ENCODE data around the gene TMEM135. TPM values are rescaled to one million over a fixed set of nuclear protein-coding genes. Genes with fewer than 3 reads are reported as not detected.
"Not testable (repeated sequence)": the region's sequence is repeated elsewhere in the genome, so short reads cannot be mapped to it uniquely, and the experiment has no call there.

The TMEM135 gene
- polyA plus RNA-seq, 1 of the 3 experiments (the other 2 are of a cell fraction): 3.0 TPM

DNA sequence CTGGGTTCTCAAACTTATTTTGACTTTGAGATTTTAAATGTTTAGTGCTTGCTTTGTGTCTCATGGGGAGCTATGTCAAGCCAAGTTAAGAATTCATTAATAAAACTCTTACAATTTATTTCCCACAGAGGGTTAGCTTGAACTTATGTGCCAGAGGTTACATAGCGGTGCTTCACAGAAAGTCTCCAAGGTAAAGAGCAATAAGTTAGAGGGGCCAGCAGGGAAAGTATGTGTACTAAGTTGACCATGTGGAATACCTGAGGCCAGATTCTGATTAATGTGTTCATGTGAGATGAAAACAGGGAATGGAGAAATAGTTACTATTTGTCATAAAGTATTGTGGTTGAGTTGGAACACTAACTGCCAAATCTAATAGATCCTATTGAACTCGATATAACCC is 149.3 kb downstream of the TMEM135 start:
- WGBS (ENCODE audit: low lambda C conversion rate): 86% methylated on average over 2 of the region's 2 CpGs
- H3K4me1 ChIP-seq (ENCODE audit: control insufficient read depth in 1 of 2, insufficient read depth in 2 of 2, low read depth in 1 of 2, low read length in 1 of 2): peaks cover 0 to 7% of the 10 kb centered on the region in 2 experiments; a peak in 2 of 4 replicates
- no peaks in the 10 kb centered on the region for H3K79me2 ChIP-seq (ENCODE audit: insufficient read depth)
- no peaks in the 10 kb centered on the region for H3K9me2 ChIP-seq
- ChIA-PET CTCF (interaction anchor here (1.8 kb wide), 1 partner anchor 13 kb away, joined by 7 read pairs; no protein-coding TSS in a partner anchor), POLR2A (no interaction called here)
- H3K27ac ChIP-seq (ENCODE audit: low read depth in 2 of 2, low read length in 1 of 2): no peak overlapping the region
- no peaks in the 10 kb centered on the region for H3K9me3 ChIP-seq
- H2AFZ ChIP-seq (ENCODE audit: low read depth): no peak overlapping the region
- no peaks in the 10 kb centered on the region for H3K27me3 ChIP-seq (ENCODE audit: insufficient read depth)
- DNase-seq: no peak
- TF ChIP-seq SMC3 (IDR thresholded peaks at IDR 0.05; ENCODE audit: low read depth, low read length) (no peak), EP300 (IDR thresholded peaks at IDR 0.05; ENCODE audit: borderline replicate concordance in 1 of 2, low read depth in 1 of 2, low read length in 1 of 2) (no peak), MEF2A (IDR thresholded peaks at IDR 0.05; ENCODE audit: borderline replicate concordance, low read depth) (no peak), POLR2AphosphoS5 (IDR thresholded peaks at IDR 0.05; ENCODE audit: low read depth, low read length) (no peak), TAF1 (IDR thresholded peaks at IDR 0.05; ENCODE audit: borderline replicate concordance, low read depth, low read length) (no peak), RFX5 (IDR thresholded peaks at IDR 0.05; ENCODE audit: low read length) (no peak), GABPA (IDR thresholded peaks at IDR 0.05; ENCODE audit: low read depth) (no peak), NRF1 (IDR thresholded peaks at IDR 0.05; ENCODE audit: low read depth, low read length) (no peak), ELF1 (IDR thresholded peaks at IDR 0.05) (no peak)
- TF ChIP-seq, protein P1, sequence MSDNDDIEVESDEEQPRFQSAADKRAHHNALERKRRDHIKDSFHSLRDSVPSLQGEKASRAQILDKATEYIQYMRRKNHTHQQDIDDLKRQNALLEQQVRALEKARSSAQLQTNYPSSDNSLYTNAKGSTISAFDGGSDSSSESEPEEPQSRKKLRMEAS (IDR thresholded peaks at IDR 0.05; ENCODE audit: low read depth): no peak
- TF ChIP-seq, protein P2, sequence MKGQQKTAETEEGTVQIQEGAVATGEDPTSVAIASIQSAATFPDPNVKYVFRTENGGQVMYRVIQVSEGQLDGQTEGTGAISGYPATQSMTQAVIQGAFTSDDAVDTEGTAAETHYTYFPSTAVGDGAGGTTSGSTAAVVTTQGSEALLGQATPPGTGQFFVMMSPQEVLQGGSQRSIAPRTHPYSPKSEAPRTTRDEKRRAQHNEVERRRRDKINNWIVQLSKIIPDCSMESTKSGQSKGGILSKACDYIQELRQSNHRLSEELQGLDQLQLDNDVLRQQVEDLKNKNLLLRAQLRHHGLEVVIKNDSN (IDR thresholded peaks at IDR 0.05; ENCODE audit: borderline replicate concordance, low read depth): no peak
- H3K4me2 ChIP-seq: no peak overlapping the region
- no peak overlapping the region for H3K4me3 ChIP-seq (ENCODE audit: low read depth in 2 of 2, low read length in 1 of 2)
- H3F3A ChIP-seq (replicated peaks; ENCODE audit: insufficient read depth): no peaks in the 10 kb centered on the region
- peaks cover 0 to 2% of the 10 kb centered on the region in 2 experiments for H3K36me3 ChIP-seq (replicated peaks in 1 of 2; ENCODE audit: control insufficient read depth in 1 of 2, insufficient read depth in 2 of 2, low read length in 1 of 2)
- H3K9ac ChIP-seq: no peak overlapping the region
- no peaks in the 10 kb centered on the region for H4K20me1 ChIP-seq (ENCODE audit: insufficient read depth)

DNA sequence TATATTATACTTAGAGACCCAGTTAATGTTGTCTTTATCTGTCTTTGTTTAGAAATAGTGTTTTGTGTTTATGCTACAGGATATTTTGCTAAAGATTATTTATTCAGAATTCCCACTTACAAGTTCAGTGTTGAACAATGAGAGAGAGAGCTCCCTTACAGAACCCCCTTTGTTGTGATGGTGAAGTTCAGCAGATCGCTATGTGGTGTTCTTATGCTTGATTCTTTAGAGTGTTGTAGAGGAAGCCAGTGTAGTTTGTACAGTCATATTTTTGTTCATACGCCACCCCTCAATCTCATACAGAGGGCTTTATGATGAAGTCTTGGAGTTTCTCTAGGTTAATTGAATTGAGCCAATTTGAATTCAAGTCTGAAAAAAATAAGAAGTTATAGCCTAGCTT is 150.2 kb downstream of the TMEM135 start:
- Histone ChIP-seq H3F3A (replicated peaks; ENCODE audit: insufficient read depth) (no peaks in the 10 kb centered on the region), H3K27me3 (ENCODE audit: insufficient read depth) (no peaks in the 10 kb centered on the region), H3K9ac (no peak overlapping the region), H2AFZ (ENCODE audit: low read depth) (no peak overlapping the region), H4K20me1 (ENCODE audit: insufficient read depth) (no peaks in the 10 kb centered on the region), H3K4me3 (ENCODE audit: low read depth in 2 of 2, low read length in 1 of 2) (no peak overlapping the region), H3K9me2 (no peaks in the 10 kb centered on the region), H3K36me3 (replicated peaks in 1 of 2; ENCODE audit: control insufficient read depth in 1 of 2, insufficient read depth in 2 of 2, low read length in 1 of 2) (no peaks in the 10 kb centered on the region), H3K4me2 (no peak overlapping the region), H3K9me3 (no peaks in the 10 kb centered on the region), H3K27ac (ENCODE audit: low read depth in 2 of 2, low read length in 1 of 2) (no peak overlapping the region), H3K79me2 (ENCODE audit: insufficient read depth) (no peaks in the 10 kb centered on the region), H3K4me1 (ENCODE audit: control insufficient read depth in 1 of 2, insufficient read depth in 2 of 2, low read depth in 1 of 2, low read length in 1 of 2) (peaks cover 0 to 7% of the 10 kb centered on the region in 2 experiments; a peak in 2 of 4 replicates)
- ChIA-PET CTCF (no interaction called here), POLR2A (no interaction called here)
- 94% methylated on average over 2 of the region's 2 CpGs for WGBS (ENCODE audit: low lambda C conversion rate)
- DNase-seq: no peak
- TF ChIP-seq, protein P3, sequence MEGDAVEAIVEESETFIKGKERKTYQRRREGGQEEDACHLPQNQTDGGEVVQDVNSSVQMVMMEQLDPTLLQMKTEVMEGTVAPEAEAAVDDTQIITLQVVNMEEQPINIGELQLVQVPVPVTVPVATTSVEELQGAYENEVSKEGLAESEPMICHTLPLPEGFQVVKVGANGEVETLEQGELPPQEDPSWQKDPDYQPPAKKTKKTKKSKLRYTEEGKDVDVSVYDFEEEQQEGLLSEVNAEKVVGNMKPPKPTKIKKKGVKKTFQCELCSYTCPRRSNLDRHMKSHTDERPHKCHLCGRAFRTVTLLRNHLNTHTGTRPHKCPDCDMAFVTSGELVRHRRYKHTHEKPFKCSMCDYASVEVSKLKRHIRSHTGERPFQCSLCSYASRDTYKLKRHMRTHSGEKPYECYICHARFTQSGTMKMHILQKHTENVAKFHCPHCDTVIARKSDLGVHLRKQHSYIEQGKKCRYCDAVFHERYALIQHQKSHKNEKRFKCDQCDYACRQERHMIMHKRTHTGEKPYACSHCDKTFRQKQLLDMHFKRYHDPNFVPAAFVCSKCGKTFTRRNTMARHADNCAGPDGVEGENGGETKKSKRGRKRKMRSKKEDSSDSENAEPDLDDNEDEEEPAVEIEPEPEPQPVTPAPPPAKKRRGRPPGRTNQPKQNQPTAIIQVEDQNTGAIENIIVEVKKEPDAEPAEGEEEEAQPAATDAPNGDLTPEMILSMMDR (IDR thresholded peaks at IDR 0.05): no peak
- no peak for TF ChIP-seq GATA2 (CRISPR knock-in tag; IDR thresholded peaks at IDR 0.05)
- no peak for TF ChIP-seq FOXJ3 (CRISPR knock-in tag; IDR thresholded peaks at IDR 0.05)
- TF ChIP-seq SMC3 (IDR thresholded peaks at IDR 0.05; ENCODE audit: low read depth, low read length): no peak
- no peak for TF ChIP-seq CHD2 (IDR thresholded peaks at IDR 0.05; ENCODE audit: low read length, partially characterized antibody)
- TF ChIP-seq TEAD4 (IDR thresholded peaks at IDR 0.05; ENCODE audit: borderline replicate concordance, insufficient read depth): no peak
- TF ChIP-seq, protein P4, sequence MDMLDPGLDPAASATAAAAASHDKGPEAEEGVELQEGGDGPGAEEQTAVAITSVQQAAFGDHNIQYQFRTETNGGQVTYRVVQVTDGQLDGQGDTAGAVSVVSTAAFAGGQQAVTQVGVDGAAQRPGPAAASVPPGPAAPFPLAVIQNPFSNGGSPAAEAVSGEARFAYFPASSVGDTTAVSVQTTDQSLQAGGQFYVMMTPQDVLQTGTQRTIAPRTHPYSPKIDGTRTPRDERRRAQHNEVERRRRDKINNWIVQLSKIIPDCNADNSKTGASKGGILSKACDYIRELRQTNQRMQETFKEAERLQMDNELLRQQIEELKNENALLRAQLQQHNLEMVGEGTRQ (IDR thresholded peaks at IDR 0.05; ENCODE audit: borderline replicate concordance, low read depth, low read length): no peak
- TF ChIP-seq SIN3A (IDR thresholded peaks at IDR 0.05; ENCODE audit: borderline replicate concordance, low read depth, low read length): no peak
- TF ChIP-seq RFX5 (IDR thresholded peaks at IDR 0.05; ENCODE audit: low read length): no peak

DNA sequence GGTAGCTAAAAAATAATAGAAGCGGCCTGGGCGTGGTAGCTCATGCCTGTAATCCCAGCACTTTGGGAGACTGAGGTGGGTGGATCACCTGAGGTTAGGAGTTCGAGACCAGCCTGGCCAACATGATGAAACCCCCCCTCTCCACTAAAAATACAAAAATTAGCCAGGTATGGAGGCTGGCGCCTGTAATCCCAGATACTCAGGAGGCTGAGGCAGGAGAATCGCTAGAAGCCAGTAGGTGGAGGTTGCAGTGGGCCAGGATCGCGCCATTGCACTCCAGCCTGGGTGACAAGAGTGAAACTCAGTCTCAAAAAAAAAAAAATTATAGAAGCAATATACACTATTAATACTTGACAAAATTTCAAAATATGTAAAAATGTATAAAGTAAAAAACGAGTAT is 150.7 kb downstream of the TMEM135 start:
- H4K20me1 ChIP-seq (ENCODE audit: insufficient read depth); POLR2A ChIA-PET: not testable (repeated sequence)

More for the DNA sequence above, 150.7 kb downstream of the TMEM135 start:
- H3K79me2 ChIP-seq (ENCODE audit: insufficient read depth); H3K36me3 ChIP-seq (replicated peaks in 1 of 2; ENCODE audit: control insufficient read depth in 1 of 2, insufficient read depth in 2 of 2, low read length in 1 of 2); H3F3A ChIP-seq (replicated peaks; ENCODE audit: insufficient read depth); H3K9me2 ChIP-seq; H3K27me3 ChIP-seq (ENCODE audit: insufficient read depth); CTCF ChIA-PET; H3K9ac ChIP-seq; DNase-seq; H3K4me3 ChIP-seq (ENCODE audit: low read depth in 2 of 2, low read length in 1 of 2); H3K4me2 ChIP-seq; H3K9me3 ChIP-seq; H2AFZ ChIP-seq (ENCODE audit: low read depth); H3K27ac ChIP-seq (ENCODE audit: low read depth in 2 of 2, low read length in 1 of 2): not testable (repeated sequence)
- peaks cover 0 to 11% of the 10 kb centered on the region in 2 experiments; a peak in 2 of 4 replicates for H3K4me1 ChIP-seq (ENCODE audit: control insufficient read depth in 1 of 2, insufficient read depth in 2 of 2, low read depth in 1 of 2, low read length in 1 of 2)
- WGBS (ENCODE audit: low lambda C conversion rate): 87% methylated on average over 8 of the region's 8 CpGs

Measured in SK-N-SH (cell line).